Measurements from ENCODE around the gene NUPR1. TPM values are rescaled to one million over a fixed set of nuclear protein-coding genes. Genes with fewer than 3 reads are reported as not detected.
"Not testable (repeated sequence)": the region's sequence is repeated elsewhere in the genome, so short reads cannot be mapped to it uniquely, and the experiment has no call there.

NUPR1 gene
- total and polyA plus RNA-seq, 5 experiments from 2014 or later = 0.05 TPM; not detected in 4

GRCh38 chr16:28532940-28533647, 5.7 kb downstream of the NUPR1 start:
- peak overlapping the region in 9 of 10 donors; percentile 43 to 88 (median 82) for H3K27ac Mint-ChIP-seq
- H3K36me3 Mint-ChIP-seq = peaks cover 0 to 4% (median 2%) of the 10 kb centered on the region in 3 donors
- ATAC-seq (no peak), DNase-seq (no peak)
- peak overlapping the region in 4 of 10 donors; percentile 21 to 53 (median 32) for H3K4me3 Mint-ChIP-seq
- H3K4me1 Mint-ChIP-seq = peaks cover 20 to 41% (median 35%) of the 10 kb centered on the region in 4 donors
- no peaks in the 10 kb centered on the region for H3K9me3 Mint-ChIP-seq
- POLR2A ChIA-PET = interaction anchor here (0.9 to 3.2 kb wide), 2 partner anchors 10 to 40 kb away, joined by 3 to 44 read pairs; partner anchors contain the start of genes APOBR and CLN3
- H3K27me3 Mint-ChIP-seq = no peaks in the 10 kb centered on the region

- Mint-ChIP-seq H3K9me3 (no peaks in the 10 kb centered on the region), H3K4me1 (peaks cover 17 to 32% (median 29%) of the 10 kb centered on the region in 4 donors), H3K27me3 (no peaks in the 10 kb centered on the region), H3K36me3 (peaks cover 0 to 4% (median 2%) of the 10 kb centered on the region in 3 donors), H3K27ac (peak overlapping the region in 9 of 10 donors; percentile 21 to 90 (median 56)), H3K4me3 (peak overlapping the region in 1 of 10 donors; percentile 40)
- no peak for DNase-seq
- no peak for ATAC-seq
- POLR2A ChIA-PET = interaction anchor here (3.2 kb wide), 1 partner anchor 39 kb away, joined by 44 read pairs; the partner anchor contains the start of genes APOBR and CLN3
Measured at GRCh38 chr16:28531777-28532744, 6.7 kb downstream of the NUPR1 start.

- Mint-ChIP-seq H3K4me3 (no peak overlapping the region), H3K27me3 (no peaks in the 10 kb centered on the region), H3K36me3 (no peaks in the 10 kb centered on the region), H3K4me1 (peaks cover 2 to 18% (median 12%) of the 10 kb centered on the region in 4 donors), H3K27ac (peak overlapping the region in 1 of 10 donors; percentile 53), H3K9me3 (no peaks in the 10 kb centered on the region)
- ATAC-seq (no peak), DNase-seq (no peak)
- POLR2A ChIA-PET = interaction anchor here (1.0 kb wide), 1 partner anchor 35 kb away, joined by 3 read pairs; the partner anchor contains the start of gene APOBR
Measured at GRCh38 chr16:28529124-28529523, 9.7 kb downstream of the NUPR1 start.

DNA sequence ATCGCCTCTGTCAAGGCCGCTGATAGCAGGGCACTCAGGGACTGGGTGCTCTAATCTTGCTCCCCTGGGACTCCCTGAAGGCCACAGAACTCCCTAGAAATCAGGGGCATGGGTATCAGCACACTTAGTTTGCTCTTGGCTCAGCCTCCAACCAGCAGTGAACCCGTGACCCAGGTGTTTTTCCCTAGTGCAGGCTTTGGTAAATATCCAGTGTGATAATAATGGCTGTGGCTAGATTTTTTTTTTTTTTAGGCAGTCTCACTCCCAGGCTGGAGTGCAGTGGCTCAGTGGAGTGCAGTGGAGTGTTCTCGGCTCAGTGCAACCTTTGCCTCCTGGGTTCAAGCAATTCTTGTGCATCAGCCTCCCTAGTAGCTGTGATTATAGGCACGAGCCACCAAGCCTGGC, 10.3 kb downstream of the NUPR1 start:
- POLR2A ChIA-PET = interaction anchor here (0.7 to 1.0 kb wide), 2 partner anchors 34 to 498 kb away, joined by 3 read pairs; partner anchors contain the start of gene APOBR
- H3K4me1 Mint-ChIP-seq = peaks cover 2 to 13% (median 8%) of the 10 kb centered on the region in 4 donors
- H3K27me3 Mint-ChIP-seq = no peaks in the 10 kb centered on the region
- DNase-seq (no peak), ATAC-seq (no peak)
- no peaks in the 10 kb centered on the region for H3K9me3 Mint-ChIP-seq
- no peak overlapping the region for H3K27ac Mint-ChIP-seq
- H3K36me3 Mint-ChIP-seq = no peaks in the 10 kb centered on the region
- no peak overlapping the region for H3K4me3 Mint-ChIP-seq

GRCh38 chr16:28527985-28528384, 10.8 kb downstream of the NUPR1 start:
- POLR2A ChIA-PET = interaction anchor here (0.7 kb wide), 1 partner anchor 498 kb away, joined by 3 read pairs; no protein-coding TSS in a partner anchor
- H3K4me3 Mint-ChIP-seq = no peak overlapping the region
- ATAC-seq (no peak), DNase-seq (no peak)
- no peak overlapping the region for H3K27ac Mint-ChIP-seq
- H3K9me3 Mint-ChIP-seq = no peaks in the 10 kb centered on the region
- no peaks in the 10 kb centered on the region for H3K27me3 Mint-ChIP-seq
- no peaks in the 10 kb centered on the region for H3K36me3 Mint-ChIP-seq
- peaks cover 2 to 10% (median 5%) of the 10 kb centered on the region in 4 donors for H3K4me1 Mint-ChIP-seq

DNA sequence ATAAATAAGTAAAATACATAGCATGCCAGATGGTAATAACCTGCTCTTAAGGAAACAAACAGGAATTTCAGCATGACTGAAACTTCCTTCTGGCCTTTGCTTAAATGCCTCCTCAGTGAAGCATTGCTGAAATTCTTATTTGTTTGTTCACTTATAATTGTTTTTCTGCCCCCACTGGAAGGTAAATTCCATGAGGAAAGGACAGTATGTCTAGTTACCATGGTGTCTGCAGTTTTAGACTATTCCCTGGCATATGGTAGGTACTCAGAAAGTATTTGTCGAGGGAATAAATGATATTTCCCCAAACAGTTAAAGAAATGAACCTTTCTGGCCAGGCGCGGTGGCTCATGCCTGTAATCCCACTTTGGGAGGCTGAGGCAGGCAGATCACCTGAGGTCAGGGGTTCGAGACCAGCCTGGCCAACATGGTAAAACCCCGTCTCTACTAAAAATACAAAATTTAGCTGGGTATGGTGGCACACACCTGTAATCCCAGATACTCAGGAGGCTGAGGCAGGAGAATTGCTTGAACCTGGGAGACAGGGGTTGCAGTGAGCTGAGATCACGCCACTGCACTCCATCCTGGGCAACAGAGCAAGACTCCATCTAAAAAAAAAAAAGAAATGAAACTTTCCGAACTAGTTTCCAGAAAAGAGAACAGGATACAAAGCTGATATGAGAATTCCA, 11.5 kb downstream of the NUPR1 start:
- H3K27ac Mint-ChIP-seq = peak overlapping the region in 1 of 10 donors; percentile 11
- POLR2A ChIA-PET, H3K4me1 Mint-ChIP-seq, H3K4me3 Mint-ChIP-seq, ATAC-seq, DNase-seq, H3K9me3 Mint-ChIP-seq, H3K27me3 Mint-ChIP-seq, H3K36me3 Mint-ChIP-seq: not testable (repeated sequence)

GRCh38 chr16:28526201-28527099, 12.3 kb downstream of the NUPR1 start:
- Mint-ChIP-seq H3K27ac (peak overlapping the region in 4 of 10 donors; percentile 38 to 69 (median 54)), H3K4me1 (peaks cover 0 to 5% (median 3%) of the 10 kb centered on the region in 4 donors), H3K9me3 (no peaks in the 10 kb centered on the region), H3K27me3 (no peaks in the 10 kb centered on the region), H3K4me3 (no peak overlapping the region), H3K36me3 (no peaks in the 10 kb centered on the region)
- DNase-seq (no peak), ATAC-seq (no peak)
- POLR2A ChIA-PET = interaction anchor here (1.0 kb wide), 1 partner anchor 8 kb away, joined by 4 read pairs; no protein-coding TSS in a partner anchor

DNA sequence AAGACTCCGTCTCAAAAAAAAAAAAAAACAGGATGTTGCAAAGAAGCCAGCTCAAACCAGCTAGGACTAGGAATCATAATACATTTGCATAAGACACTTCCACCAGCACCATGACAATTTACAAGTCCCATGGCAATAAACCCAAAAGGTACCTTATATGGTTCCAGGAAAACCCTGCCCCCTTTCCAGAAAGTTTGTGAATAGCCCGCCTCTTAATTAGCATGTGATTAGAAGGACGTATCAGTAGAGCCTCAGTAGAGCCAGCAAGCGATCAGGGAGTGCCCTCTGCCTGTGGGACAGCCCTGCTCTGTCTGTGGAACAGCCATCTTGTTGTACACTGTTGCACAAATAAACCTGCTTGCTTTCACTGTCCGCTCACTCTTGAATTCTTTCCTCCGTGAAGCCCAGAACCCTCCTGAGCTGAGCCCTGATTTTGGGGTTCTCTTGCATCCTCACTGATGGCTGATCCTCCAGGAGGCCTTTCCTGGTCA, 14.0 kb downstream of the NUPR1 start:
- H3K27ac Mint-ChIP-seq = peak overlapping the region in 8 of 10 donors; percentile 12 to 87 (median 20)
- H3K9me3 Mint-ChIP-seq = no peaks in the 10 kb centered on the region
- H3K27me3 Mint-ChIP-seq = no peaks in the 10 kb centered on the region
- no peak for DNase-seq
- H3K36me3 Mint-ChIP-seq = no peaks in the 10 kb centered on the region
- peak in 1 of 2 donors; percentile 48 for ATAC-seq
- no peak overlapping the region for H3K4me3 Mint-ChIP-seq
- POLR2A ChIA-PET = interaction anchor here (0.9 kb wide), 1 partner anchor 297 kb away, joined by 4 read pairs; no protein-coding TSS in a partner anchor
- peaks cover 0 to 7% (median 3%) of the 10 kb centered on the region in 4 donors for H3K4me1 Mint-ChIP-seq

GRCh38 chr16:28522792-28523191, 16.0 kb downstream of the NUPR1 start:
- Mint-ChIP-seq H3K9me3 (no peaks in the 10 kb centered on the region), H3K27ac (peak overlapping the region in 2 of 10 donors; percentile 1 to 2), H3K4me1 (peaks cover 0 to 7% (median 3%) of the 10 kb centered on the region in 4 donors), H3K36me3 (no peaks in the 10 kb centered on the region), H3K27me3 (no peaks in the 10 kb centered on the region), H3K4me3 (no peak overlapping the region)
- DNase-seq (no peak), ATAC-seq (no peak)
- POLR2A ChIA-PET = interaction anchor here (0.7 to 0.9 kb wide), 2 partner anchors 11 to 398 kb away, joined by 3 read pairs; no protein-coding TSS in a partner anchor

GRCh38 chr16:28521436-28521835, 17.3 kb downstream of the NUPR1 start:
- DNase-seq (no peak), ATAC-seq (no peak)
- H3K4me1 Mint-ChIP-seq = peaks cover 0 to 7% (median 3%) of the 10 kb centered on the region in 4 donors
- peak overlapping the region in 2 of 10 donors; percentile 15 to 72 for H3K27ac Mint-ChIP-seq
- no peaks in the 10 kb centered on the region for H3K27me3 Mint-ChIP-seq
- POLR2A ChIA-PET = interaction anchor here (1.4 kb wide), 1 partner anchor 27 kb away, joined by 7 read pairs; the partner anchor contains the start of gene APOBR
- no peak overlapping the region for H3K4me3 Mint-ChIP-seq
- H3K36me3 Mint-ChIP-seq = no peaks in the 10 kb centered on the region
- H3K9me3 Mint-ChIP-seq = no peaks in the 10 kb centered on the region

- POLR2A ChIA-PET = interaction anchor here (1.2 to 1.4 kb wide), 2 partner anchors 11 to 27 kb away, joined by 3 to 7 read pairs; partner anchors contain the start of gene APOBR
- no peaks in the 10 kb centered on the region for H3K27me3 Mint-ChIP-seq
- H3K9me3 Mint-ChIP-seq = no peaks in the 10 kb centered on the region
- no peak overlapping the region for H3K27ac Mint-ChIP-seq
- H3K4me1 Mint-ChIP-seq = peaks cover 0 to 7% (median 3%) of the 10 kb centered on the region in 4 donors
- ATAC-seq = no peak
- no peak overlapping the region for H3K4me3 Mint-ChIP-seq
- H3K36me3 Mint-ChIP-seq = no peaks in the 10 kb centered on the region
- no peak for DNase-seq
Measured at GRCh38 chr16:28520672-28521071, 18.1 kb downstream of the NUPR1 start.
